Measurements from ENCODE around the gene TXNDC11.

GRCh38 chr16:11670171-11671131 is 72.2 kb downstream of the TXNDC11 start:
- TF ChIP-seq CTCF (optimal IDR thresholded peaks at IDR 0.05 in 1 of 3, IDR thresholded peaks at IDR 0.05 in 1 of 3, conservative IDR thresholded peaks at IDR 0.05 in 1 of 3; ENCODE audit: extremely low read depth in 1 of 3, insufficient read depth in 2 of 3, low read length in 3 of 3) (no peak), EZH2 (IDR thresholded peaks at IDR 0.05; ENCODE audit: low read length) (no peak)
